IMR-90 (cell line): ENCODE measurements around the gene MACO1.

Source experiments
- CHD1 ChIP-seq: IDR thresholded peaks from 2 replicates; pipeline ENCODE4 v1.6.1; 2012; ENCODE audit warnings: low read depth, low read length, improper control_type of control experiment
- CTCF ChIP-seq: conservative IDR thresholded peaks from 2 replicates; pipeline ENCODE4 v1.5.1; 2012; ENCODE audit warnings: mild to moderate bottlenecking, low read depth, low read length, improper control_type of control experiment
- FOS ChIP-seq: fragments of 150-350 bp; IDR thresholded peaks from 2 replicates; pipeline ENCODE4 v1.6.1; 2016; ENCODE audit warnings: low read depth, low read length
- MAFK ChIP-seq: IDR thresholded peaks from 2 replicates; pipeline ENCODE4 v1.6.1; 2012; ENCODE audit warnings: low read depth, low read length, improper control_type of control experiment
- POLR2A ChIP-seq: IDR thresholded peaks from 2 replicates; pipeline ENCODE4 v1.6.1; 2012; ENCODE audit warnings: mild to moderate bottlenecking, low read depth, low read length
- RAD21 ChIP-seq: IDR thresholded peaks from 2 replicates; pipeline ENCODE4 v1.6.1; 2012; ENCODE audit warnings: low read length, improper control_type of control experiment
- RCOR1 ChIP-seq: IDR thresholded peaks from 2 replicates; pipeline ENCODE4 v1.6.1; 2012; ENCODE audit warnings: mild to moderate bottlenecking, low read length, improper control_type of control experiment; ENCODE audit not compliant: insufficient replicate concordance
- USF2 ChIP-seq: fragments of 150-350 bp; IDR thresholded peaks from 2 replicates; pipeline ENCODE4 v1.6.1; 2017; ENCODE audit warnings: mild to moderate bottlenecking, antibody characterized with exemption, low read length, low read depth
- TF ChIP-seq, protein P1 (sequence below): fragments of 150-350 bp; IDR thresholded peaks from 2 replicates; pipeline ENCODE4 v1.6.1; 2016; ENCODE audit warnings: low read depth, mild to moderate bottlenecking, low read length, moderate library complexity, borderline replicate concordance

GRCh38 chr1:25528881-25529517 is 98.3 kb downstream of the MACO1 start:
- TF ChIP-seq CTCF = no peak
- TF ChIP-seq POLR2A = no peak
- TF ChIP-seq RAD21 = no peak
- TF ChIP-seq USF2 = no peak
- TF ChIP-seq, protein P1, sequence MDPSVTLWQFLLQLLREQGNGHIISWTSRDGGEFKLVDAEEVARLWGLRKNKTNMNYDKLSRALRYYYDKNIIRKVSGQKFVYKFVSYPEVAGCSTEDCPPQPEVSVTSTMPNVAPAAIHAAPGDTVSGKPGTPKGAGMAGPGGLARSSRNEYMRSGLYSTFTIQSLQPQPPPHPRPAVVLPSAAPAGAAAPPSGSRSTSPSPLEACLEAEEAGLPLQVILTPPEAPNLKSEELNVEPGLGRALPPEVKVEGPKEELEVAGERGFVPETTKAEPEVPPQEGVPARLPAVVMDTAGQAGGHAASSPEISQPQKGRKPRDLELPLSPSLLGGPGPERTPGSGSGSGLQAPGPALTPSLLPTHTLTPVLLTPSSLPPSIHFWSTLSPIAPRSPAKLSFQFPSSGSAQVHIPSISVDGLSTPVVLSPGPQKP = no peak
- TF ChIP-seq CHD1 = no peak
- TF ChIP-seq RCOR1 = no peak
- no peak for TF ChIP-seq MAFK
- TF ChIP-seq FOS = no peak
